Suprapubic skin (tissue), 4 donors: Measurements from ENCODE around the gene OGFOD2. TPM values are rescaled to one million over a fixed set of nuclear protein-coding genes. Genes with fewer than 3 reads are reported as not detected.
A peak's percentile ranks its signal among the peaks of the same experiment; 100 is the strongest.

Source experiments
- DNase-seq, 2 donors: peaks; one replicate each; pipeline ENCODE4 v3.0.0-alpha.2; 2019; ENCODE audit warnings: low spot score in 2 of 2
- H3K27ac ChIP-seq: fragments of 200-600 bp; sonication (generic); one replicate; pipeline ENCODE4 v1.5.1; 2019
- H3K27me3 ChIP-seq: fragments of 200-600 bp; sonication (generic); one replicate; pipeline ENCODE4 v1.5.1; 2019
- H3K36me3 ChIP-seq: fragments of 200-600 bp; sonication (generic); one replicate; pipeline ENCODE4 v1.5.1; 2019
- H3K4me1 ChIP-seq: fragments of 200-600 bp; sonication (generic); one replicate; pipeline ENCODE4 v1.5.1; 2019
- H3K4me3 ChIP-seq: fragments of 200-600 bp; sonication (generic); one replicate; pipeline ENCODE4 v1.5.1; 2019; ENCODE audit warnings: mild to moderate bottlenecking
- H3K9me3 ChIP-seq: fragments of 200-600 bp; sonication (generic); one replicate; pipeline ENCODE4 v1.5.1; 2019
- CTCF ChIP-seq, 2 donors: fragments of 200-600 bp in 1 of 2; fragments of 450-650 bp in 1 of 2; sonication (generic) in 1 of 2; IDR thresholded peaks; one replicate each; pipeline ENCODE4 v1.5.1; 2016 to 2019; ENCODE audit warnings: antibody characterized with exemption in 2 of 2, mild to moderate bottlenecking in 1 of 2, moderate library complexity in 1 of 2
- EP300 ChIP-seq: sonication (generic); formaldehyde crosslinking; IDR thresholded peaks from one replicate; pipeline ENCODE4 v1.6.1; 2017; ENCODE audit warnings: antibody characterized with exemption
- POLR2A ChIP-seq, 2 donors: fragments of 450-650 bp; IDR thresholded peaks; one replicate each; pipeline ENCODE4 v1.6.1; 2017; ENCODE audit warnings: antibody characterized with exemption in 2 of 2, mild to moderate bottlenecking in 2 of 2, moderate library complexity in 2 of 2
- POLR2AphosphoS5 ChIP-seq, 3 donors: sonication (generic); formaldehyde crosslinking; IDR thresholded peaks; one replicate each; pipeline ENCODE4 v1.6.1; 2017; ENCODE audit warnings: antibody characterized with exemption in 3 of 3
- WGBS: methylation state at CpG from one replicate; pipeline ENCODE4 v1.1.5; 2018; 5-methylcytosine and 5-hydroxymethylcytosine counted together
- total RNA-seq, 4 donors: library from RNA; depleted of rRNA; stranded (reverse); fragments of >200 nt; gene quantifications; one replicate each; pipeline ENCODE4 v1.1.0, GENCODE V29; 2016

OGFOD2 gene
- total RNA-seq, 4 donors from 2014 or later = 9.9 to 27.0 (median 13.5) TPM

DNA sequence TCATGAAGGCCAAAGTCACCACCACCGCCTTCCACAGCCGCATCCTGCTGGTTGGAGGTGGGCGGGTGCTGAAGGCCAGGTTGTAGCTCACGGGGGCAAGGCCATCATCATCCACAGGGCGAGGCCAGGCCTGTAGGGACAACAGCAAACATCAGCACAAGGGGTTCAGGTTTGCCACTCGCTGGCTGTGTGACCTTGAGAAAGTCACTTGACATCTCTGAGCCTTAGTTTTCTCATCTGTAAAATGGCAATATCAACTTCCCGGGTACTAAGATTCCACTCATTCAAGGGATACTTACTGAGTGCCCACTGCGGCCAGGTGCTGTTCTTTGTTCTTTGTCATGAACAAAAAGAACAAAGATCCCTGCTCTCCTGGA lies 14.9 kb upstream of the OGFOD2 start:
- Histone ChIP-seq H3K4me3 (no peak overlapping the region), H3K27me3 (no peaks in the 10 kb centered on the region), H3K27ac (no peak overlapping the region), H3K9me3 (no peaks in the 10 kb centered on the region), H3K36me3 (peaks cover 9% of the 10 kb centered on the region), H3K4me1 (peaks cover 27% of the 10 kb centered on the region)
- no peak for DNase-seq
- TF ChIP-seq POLR2A (IDR thresholded peaks at IDR 0.05) = no peak
- TF ChIP-seq EP300 = no peak
- TF ChIP-seq CTCF (IDR thresholded peaks at IDR 0.05) = no peak
- TF ChIP-seq POLR2AphosphoS5 (IDR thresholded peaks at IDR 0.05) = no peak
- 82% methylated on average over 4 of the region's 8 CpGs for WGBS

DNA sequence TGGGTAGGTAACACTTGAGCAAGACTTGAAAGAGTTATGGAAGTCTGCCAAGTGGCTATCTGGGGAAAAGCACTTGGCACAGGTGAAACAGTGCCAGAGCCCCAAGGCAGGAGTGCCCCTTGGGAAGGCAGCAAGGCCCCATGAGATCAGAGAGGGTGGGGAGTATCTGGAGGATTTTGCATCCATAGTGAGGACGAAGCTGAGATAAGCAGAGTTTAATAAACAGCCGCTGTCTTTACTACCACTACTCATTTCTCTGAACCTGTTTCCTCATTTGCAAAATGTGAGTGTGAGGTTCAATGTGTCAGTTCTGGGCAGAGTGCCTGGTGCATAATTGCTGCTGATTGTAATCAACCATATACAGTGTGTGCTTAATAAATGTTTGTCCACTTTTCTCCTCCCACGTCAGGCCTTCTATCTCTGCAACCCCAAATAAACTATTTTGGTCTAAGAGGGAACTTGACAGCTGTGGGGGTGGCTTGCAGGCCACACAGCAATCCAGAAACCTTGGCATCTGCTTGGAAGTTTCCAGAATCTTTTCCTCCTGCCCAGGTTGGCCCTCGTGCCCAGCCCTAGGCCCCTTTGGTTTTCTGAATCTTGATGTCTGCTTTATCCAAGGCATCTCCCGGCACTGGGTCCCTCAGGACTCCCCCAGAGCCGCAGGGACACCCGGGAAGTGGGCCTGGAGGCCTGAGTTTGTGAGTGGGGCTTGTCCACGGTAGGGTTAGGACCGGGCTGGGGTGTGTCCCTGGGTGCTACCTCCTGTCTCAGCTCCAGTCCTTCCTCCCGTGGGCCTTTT lies 13.3 kb upstream of the OGFOD2 start:
- peaks cover 9% of the 10 kb centered on the region for H3K36me3 ChIP-seq
- H3K27ac ChIP-seq = no peak overlapping the region
- no peaks in the 10 kb centered on the region for H3K27me3 ChIP-seq
- 66% methylated on average over 10 of the region's 10 CpGs for WGBS
- no peaks in the 10 kb centered on the region for H3K9me3 ChIP-seq
- DNase-seq = no peak
- TF ChIP-seq POLR2A (IDR thresholded peaks at IDR 0.05) (no peak), EP300 (no peak), CTCF (IDR thresholded peaks at IDR 0.05) (no peak), POLR2AphosphoS5 (IDR thresholded peaks at IDR 0.05) (no peak)
- H3K4me3 ChIP-seq = no peak overlapping the region
- peaks cover 42% of the 10 kb centered on the region for H3K4me1 ChIP-seq

DNA sequence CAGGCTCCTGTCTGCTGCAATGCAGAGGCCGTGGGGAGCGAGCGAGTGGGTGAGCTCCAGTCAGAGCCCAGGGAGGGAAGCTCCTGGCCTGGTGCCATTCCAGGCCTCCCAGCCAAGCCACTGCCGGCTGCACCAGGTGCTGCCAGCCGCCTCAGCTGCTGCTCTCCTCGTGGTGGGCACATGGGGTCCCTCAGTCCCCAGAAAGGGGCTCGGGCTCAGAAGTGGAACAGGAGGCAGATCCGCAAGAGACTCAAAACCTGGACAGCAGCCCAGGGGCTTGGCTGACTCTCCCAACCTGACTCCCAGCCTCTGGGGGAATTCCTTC lies 11.1 kb upstream of the OGFOD2 start:
- peaks cover 43% of the 10 kb centered on the region for H3K4me1 ChIP-seq
- H3K36me3 ChIP-seq = peaks cover 9% of the 10 kb centered on the region
- no peaks in the 10 kb centered on the region for H3K27me3 ChIP-seq
- WGBS = 67% methylated on average over 1 of the region's 8 CpGs
- no peak for TF ChIP-seq POLR2A (IDR thresholded peaks at IDR 0.05)
- TF ChIP-seq EP300 = no peak
- no peak for TF ChIP-seq CTCF (IDR thresholded peaks at IDR 0.05)
- TF ChIP-seq POLR2AphosphoS5 (IDR thresholded peaks at IDR 0.05) = no peak
- H3K4me3 ChIP-seq = no peak overlapping the region
- DNase-seq = no peak
- no peaks in the 10 kb centered on the region for H3K9me3 ChIP-seq
- H3K27ac ChIP-seq = no peak overlapping the region

- WGBS = 85% methylated on average over 19 of the region's 19 CpGs
- H3K36me3 ChIP-seq = peaks cover 6% of the 10 kb centered on the region
- no peaks in the 10 kb centered on the region for H3K9me3 ChIP-seq
- no peak overlapping the region for H3K27ac ChIP-seq
- no peak for DNase-seq
- TF ChIP-seq EP300 (no peak), CTCF (IDR thresholded peaks at IDR 0.05) (no peak), POLR2A (IDR thresholded peaks at IDR 0.05) (no peak), POLR2AphosphoS5 (IDR thresholded peaks at IDR 0.05) (no peak)
- no peaks in the 10 kb centered on the region for H3K27me3 ChIP-seq
- H3K4me1 ChIP-seq = peaks cover 45% of the 10 kb centered on the region
- peak overlapping the region; percentile 66 for H3K4me3 ChIP-seq
Measured at GRCh38 chr12:122964439-122965257, 10.4 kb upstream of the OGFOD2 start.

DNA sequence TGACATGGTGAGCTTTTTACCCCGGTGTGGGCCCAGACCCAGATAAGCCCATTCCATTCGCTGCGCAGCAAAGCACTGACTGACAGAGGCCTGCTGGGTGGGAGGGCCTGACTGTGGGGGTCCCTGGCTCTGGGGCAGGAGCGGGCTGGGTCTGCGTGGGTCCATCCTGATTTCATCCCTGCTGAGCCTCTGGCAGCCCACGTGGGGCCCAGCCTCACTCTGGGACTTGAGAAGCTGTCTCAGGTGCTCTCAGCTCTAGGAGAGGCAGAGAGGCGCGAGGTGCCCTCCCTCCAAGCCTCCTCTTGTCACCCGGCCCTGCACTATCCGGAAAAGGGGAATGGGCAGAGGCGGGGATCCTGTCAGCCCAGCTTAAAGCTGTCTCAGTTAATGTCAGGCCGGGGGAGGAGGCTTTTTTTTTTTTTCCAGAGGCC lies 9.7 kb upstream of the OGFOD2 start:
- H3K36me3 ChIP-seq = no peaks in the 10 kb centered on the region
- peak overlapping the region; percentile 66 for H3K4me3 ChIP-seq
- H3K27ac ChIP-seq = no peak overlapping the region
- peaks cover 49% of the 10 kb centered on the region for H3K4me1 ChIP-seq
- TF ChIP-seq EP300 = no peak
- TF ChIP-seq CTCF (IDR thresholded peaks at IDR 0.05) = no peak
- TF ChIP-seq POLR2A (IDR thresholded peaks at IDR 0.05) = no peak
- TF ChIP-seq POLR2AphosphoS5 (IDR thresholded peaks at IDR 0.05) = no peak
- no peaks in the 10 kb centered on the region for H3K9me3 ChIP-seq
- DNase-seq = no peak
- H3K27me3 ChIP-seq = no peaks in the 10 kb centered on the region
- 56% methylated on average over 5 of the region's 12 CpGs for WGBS
